Measurements from ENCODE around the gene MYO7B. TPM values are rescaled to one million over a fixed set of nuclear protein-coding genes. Genes with fewer than 3 reads are reported as not detected.

Gene MYO7B
- total and polyA plus RNA-seq, 9 of the 15 experiments (the other 6 are each of a cell fraction or from before 2014, with no cell fraction given) = 0.08 TPM; not detected in 8

- Histone ChIP-seq H3K4me1 (replicated peaks in 1 of 2; ENCODE audit: control insufficient read depth in 2 of 2, insufficient read depth in 2 of 2, low read length in 2 of 2) (peaks cover 0 to 19% of the 10 kb centered on the region in 2 experiments; a peak in 2 of 5 replicates), H3K27me3 (ENCODE audit: control insufficient read depth in 2 of 2, insufficient read depth in 2 of 2, low read length in 2 of 2) (no peaks in the 10 kb centered on the region), H3K9me1 (ENCODE audit: control insufficient read depth, insufficient read depth, low read length) (peaks cover 4% of the 10 kb centered on the region), H4K20me1 (replicated peaks; ENCODE audit: control insufficient read depth, insufficient read depth, low read length) (peaks cover 10% of the 10 kb centered on the region; the same call in 1 of the 2 replicates), H3K4me3 (no peak overlapping the region), H3K9me3 (replicated peaks; ENCODE audit: control insufficient read depth, insufficient read depth, low read depth, low read length) (no peaks in the 10 kb centered on the region), H3K79me2 (ENCODE audit: control insufficient read depth, insufficient read depth, low read length) (peaks cover 77% of the 10 kb centered on the region), H3K9ac (ENCODE audit: insufficient read depth in 1 of 2, low read depth in 2 of 2, low read length in 2 of 2) (no peak overlapping the region), H3K4me2 (ENCODE audit: insufficient read depth, low read length) (no peak overlapping the region), H3K27ac (ENCODE audit: extremely low read depth, low read depth, low read length) (peak overlapping the region; percentile 29; the same call in 1 of the 3 replicates), H3K36me3 (ENCODE audit: control insufficient read depth, insufficient read depth, low read length) (peaks cover 74% of the 10 kb centered on the region), H2AFZ (ENCODE audit: low read depth, low read length) (no peak overlapping the region)
- no peak; the same call in 2 of the 3 replicates for ATAC-seq
- TF ChIP-seq FOXJ3 (CRISPR knock-in tag; IDR thresholded peaks at IDR 0.05) (no peak), RERE (CRISPR knock-in tag; IDR thresholded peaks at IDR 0.05; ENCODE audit: borderline replicate concordance) (no peak), GATA2 (CRISPR knock-in tag; IDR thresholded peaks at IDR 0.05) (0 out of 2 replicates have a peak, but pooled peaks have one; percentile 17)
- CTCF ChIA-PET (ENCODE audit: low intra/inter-chr PET ratio) = interaction anchor here (0.7 kb wide), 1 partner anchor 166 kb away, joined by 3 read pairs; no protein-coding TSS in a partner anchor
- no peak for FAIRE-seq
- 86% methylated on average over 4 of the region's 4 CpGs for WGBS (ENCODE audit: insufficient coverage, low coverage, missing lambda C conversion rate)
- BruUV-seq (replicated peaks) = no TSS peak
- POLR2A ChIA-PET = interaction anchor here (1.0 to 2.5 kb wide), 2 partner anchors 10 to 18 kb away, joined by 3 to 9 read pairs; partner anchors contain the start of gene IWS1
- intact Hi-C loops (cut with micrococcal nuclease) (no loop called here), in situ Hi-C loops (cut with MboI) (no loop called here)
- no peak for DNase-seq (ENCODE audit: extremely low read depth in 1 of 4, low spot score in 3 of 4)
Measured at GRCh38 chr2:127508023-127508630, 27.4 kb upstream of the MYO7B start.

All from K562 (cell line).